ENCODE measurements around the gene NCS1.

GRCh38 chr9:130191068-130191748, 19.0 kb downstream of the NCS1 start:
- no peak for TF ChIP-seq CEBPB (IDR thresholded peaks at IDR 0.05)
- no peak for TF ChIP-seq EP300 (IDR thresholded peaks at IDR 0.05; ENCODE audit: borderline replicate concordance)
- no peak for TF ChIP-seq USF1 (IDR thresholded peaks at IDR 0.05)
- TF ChIP-seq MAX (IDR thresholded peaks at IDR 0.05): no peak

All from Ishikawa (cell line).